ENCODE data around the gene DHCR7.

DHCR7 gene

DNA sequence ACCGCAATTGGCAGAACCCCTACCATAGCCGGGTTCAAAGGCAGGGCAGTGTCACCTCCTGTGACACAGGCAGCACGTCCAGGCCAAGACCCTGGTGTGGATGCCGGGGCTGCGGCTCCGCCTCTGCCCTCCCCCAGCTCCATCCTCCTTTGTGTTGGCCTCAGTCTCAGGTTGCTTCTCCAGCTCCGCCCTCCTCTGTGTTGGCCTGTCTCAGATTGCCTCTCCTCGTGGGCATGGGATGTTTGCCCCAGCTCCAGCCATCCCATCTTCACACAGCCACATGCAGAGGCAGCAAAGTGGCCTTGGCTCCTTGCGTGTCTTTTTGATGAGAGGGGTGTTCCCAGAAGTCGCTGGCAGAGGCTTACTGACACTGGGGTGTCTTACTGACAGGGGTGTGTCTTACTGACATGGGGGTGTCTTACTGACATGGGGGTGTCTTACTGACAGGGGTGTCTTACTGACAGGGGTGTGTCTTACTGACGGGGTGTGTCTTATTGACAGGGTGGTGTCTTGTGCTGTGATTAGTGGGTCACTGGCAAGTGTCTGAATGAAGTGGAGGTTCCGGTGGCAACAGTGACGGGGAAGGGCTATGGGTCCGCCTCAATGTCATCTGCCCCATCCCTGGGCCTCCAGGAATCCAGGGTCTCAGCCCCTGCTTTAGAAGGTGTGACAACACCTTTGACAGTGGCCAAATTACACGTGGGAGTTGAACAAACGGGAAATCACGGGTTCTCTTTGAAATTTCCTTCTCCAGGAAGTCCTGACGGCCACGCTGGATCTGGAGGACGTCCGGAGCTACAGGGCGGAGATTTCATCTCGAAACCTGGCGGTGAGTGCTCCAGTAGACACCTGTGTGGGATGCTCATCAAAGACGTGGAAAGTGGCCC lies 29.7 kb upstream of the DHCR7 start:
- no peak for FAIRE-seq

- FAIRE-seq = no peak
Measured at GRCh38 chr11:71476926-71477640, 28.9 kb upstream of the DHCR7 start.

GRCh38 chr11:71476031-71476430 lies 27.8 kb upstream of the DHCR7 start:
- FAIRE-seq = no peak

GRCh38 chr11:71474771-71475483 lies 26.7 kb upstream of the DHCR7 start:
- no peak for FAIRE-seq

DNA sequence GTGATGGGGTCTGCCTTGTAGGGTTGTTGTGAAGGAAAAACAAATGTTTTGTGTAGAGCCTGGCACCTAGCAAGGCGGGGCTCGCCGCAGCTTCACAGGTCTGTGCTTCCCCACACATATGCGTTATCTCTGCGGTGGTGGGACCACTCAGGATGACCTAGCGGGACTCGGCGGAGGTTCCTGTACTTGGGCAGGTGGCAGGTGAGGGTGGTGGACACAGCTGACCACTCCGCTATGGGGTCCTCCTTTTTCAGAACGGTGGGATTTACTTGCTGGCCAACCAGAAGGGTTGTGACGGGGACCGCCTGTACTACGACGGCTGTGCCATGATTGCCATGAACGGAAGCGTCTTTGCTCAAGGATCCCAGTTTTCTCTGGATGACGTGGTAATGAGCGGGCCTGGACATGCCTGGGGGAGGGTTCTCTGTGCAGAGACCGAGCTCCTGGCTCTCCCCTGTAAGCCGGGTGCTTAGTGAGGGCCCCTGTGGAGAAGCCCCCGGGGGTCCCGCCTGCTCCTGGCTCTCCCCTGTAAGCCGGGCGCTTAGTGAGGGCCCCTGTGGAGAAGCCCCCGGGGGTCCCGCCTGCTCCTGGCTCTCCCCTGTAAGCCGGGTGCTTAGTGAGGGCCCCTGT lies 26.1 kb upstream of the DHCR7 start:
- no peak for FAIRE-seq

DNA sequence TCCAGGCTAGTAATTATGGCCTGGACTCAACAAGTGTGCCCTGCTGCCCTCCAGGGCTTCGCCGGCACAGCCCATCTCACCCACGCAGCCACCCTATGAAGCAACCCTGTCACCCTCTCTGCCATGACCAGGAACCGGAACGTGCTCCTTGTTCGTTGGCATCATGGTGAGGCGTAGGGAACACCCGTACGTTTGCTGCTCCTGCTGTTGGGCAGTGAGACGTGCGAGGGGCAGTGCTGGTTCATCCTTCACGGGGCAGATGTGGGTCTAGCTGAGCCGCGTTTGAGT lies 25.5 kb upstream of the DHCR7 start:
- no peak for FAIRE-seq

GRCh38 chr11:71472941-71473792 lies 25.0 kb upstream of the DHCR7 start:
- no peak for FAIRE-seq

- FAIRE-seq = no peak
Measured at GRCh38 chr11:71472357-71472885, 24.2 kb upstream of the DHCR7 start.

DNA sequence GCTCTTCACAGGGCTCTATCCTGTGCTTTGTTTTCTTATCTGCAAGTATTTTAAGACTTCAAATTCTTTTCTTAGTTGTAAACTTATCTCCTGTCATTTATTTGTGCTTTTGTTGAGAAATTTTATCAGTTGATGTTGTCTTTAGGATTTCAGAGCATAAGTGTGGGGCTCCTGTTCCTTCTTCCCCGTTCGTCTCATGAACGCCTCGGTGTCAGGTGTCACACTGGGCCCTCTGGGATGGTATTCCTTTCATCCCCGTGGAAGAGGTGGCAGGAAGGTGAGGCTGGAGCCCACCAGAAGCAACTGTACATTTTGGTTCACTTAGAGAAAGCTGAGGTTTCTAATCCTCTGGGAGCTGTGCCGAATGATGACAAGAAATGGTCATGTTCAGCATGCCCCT lies 22.8 kb upstream of the DHCR7 start:
- no peak for FAIRE-seq

DNA sequence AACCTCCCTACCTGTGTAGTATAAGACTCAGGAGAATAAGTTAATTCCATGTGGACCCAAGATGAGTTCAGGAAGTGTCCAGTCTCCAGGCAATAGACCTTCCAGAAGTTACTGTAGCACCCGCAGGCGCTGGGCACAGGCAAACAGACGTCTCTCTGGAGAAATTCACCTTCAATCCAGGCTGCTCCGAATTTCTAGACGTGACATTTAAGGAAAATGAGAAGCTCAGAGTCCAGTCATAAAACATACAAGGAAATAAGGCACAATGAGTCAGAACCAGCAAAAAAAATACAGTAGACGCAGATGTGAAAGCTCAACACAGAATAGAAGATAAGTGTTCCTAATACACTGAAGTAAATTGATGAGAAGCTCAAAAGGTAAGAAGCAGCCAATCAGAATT lies 19.0 kb upstream of the DHCR7 start:
- FAIRE-seq = no peak

DNA sequence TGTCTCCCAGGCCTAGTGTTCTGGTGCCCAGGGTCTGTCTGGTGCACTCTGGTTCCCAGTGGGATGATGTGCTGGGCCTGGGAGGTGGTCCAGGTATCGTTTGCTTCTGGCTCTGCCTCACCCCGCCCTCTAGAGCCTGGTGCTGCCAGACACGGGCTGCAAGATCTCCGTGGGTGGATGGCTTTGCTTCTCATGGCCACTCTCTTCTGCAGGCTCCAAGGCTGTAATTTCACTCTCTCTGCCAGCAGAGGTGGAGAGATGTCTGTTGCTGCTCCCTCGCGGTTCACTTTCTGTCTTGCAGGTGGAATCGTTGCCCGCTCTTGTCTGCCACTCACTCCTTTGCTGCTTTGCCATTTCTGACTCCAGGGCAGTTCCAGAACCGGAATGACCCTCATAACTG lies 18.2 kb upstream of the DHCR7 start:
- FAIRE-seq = no peak

- no peak for FAIRE-seq
Measured at GRCh38 chr11:71465054-71465453, 16.9 kb upstream of the DHCR7 start.

- FAIRE-seq = no peak
Measured at GRCh38 chr11:71463331-71464211, 15.4 kb upstream of the DHCR7 start.

GRCh38 chr11:71462726-71463125 lies 14.5 kb upstream of the DHCR7 start:
- FAIRE-seq = no peak

- no peak for FAIRE-seq
Measured at GRCh38 chr11:71461696-71462095, 13.5 kb upstream of the DHCR7 start.

- FAIRE-seq = no peak
Measured at GRCh38 chr11:71459767-71460320, 11.7 kb upstream of the DHCR7 start.

- no peak for FAIRE-seq
Measured at GRCh38 chr11:71459076-71459766, 11.0 kb upstream of the DHCR7 start.

GRCh38 chr11:71458146-71459070 lies 10.2 kb upstream of the DHCR7 start:
- no peak for FAIRE-seq

GRCh38 chr11:71456831-71457230 lies 8.6 kb upstream of the DHCR7 start:
- FAIRE-seq = no peak

Measured in TTC549 (cell line).